Measurements from ENCODE around the gene ZPBP. TPM values are rescaled to one million over a fixed set of nuclear protein-coding genes. Genes with fewer than 3 reads are reported as not detected.
"Not testable (repeated sequence)": the region's sequence is repeated elsewhere in the genome, so short reads cannot be mapped to it uniquely, and the experiment has no call there.

Gene ZPBP
- total RNA-seq, 1 experiment from 2014 or later: not detected

GRCh38 chr7:50068026-50068425 is 25.0 kb downstream of the ZPBP start:
- in situ Hi-C loops (cut with HindIII; ENCODE audit: low pct_unique_long_range_greater_than_20kb, low sequenced_read_pairs): no loop called here
- peak; percentile 63 for DNase-seq (ENCODE audit: low read depth, low spot score)

- no peak for DNase-seq (ENCODE audit: low read depth, low spot score)
- in situ Hi-C loops (cut with HindIII; ENCODE audit: low pct_unique_long_range_greater_than_20kb, low sequenced_read_pairs): no loop called here
Observed at GRCh38 chr7:50062951-50063350, 30.1 kb downstream of the ZPBP start.

- in situ Hi-C loops (cut with HindIII; ENCODE audit: low pct_unique_long_range_greater_than_20kb, low sequenced_read_pairs): no loop called here
- no peak for DNase-seq (ENCODE audit: low read depth, low spot score)
Observed at GRCh38 chr7:50056131-50056530, 36.9 kb downstream of the ZPBP start.

GRCh38 chr7:50047716-50048115 is 45.3 kb downstream of the ZPBP start:
- in situ Hi-C loops (cut with HindIII; ENCODE audit: low pct_unique_long_range_greater_than_20kb, low sequenced_read_pairs): no loop called here
- DNase-seq (ENCODE audit: low read depth, low spot score): peak; percentile 61

GRCh38 chr7:50041165-50041564 is 51.9 kb downstream of the ZPBP start:
- in situ Hi-C loops (cut with HindIII; ENCODE audit: low pct_unique_long_range_greater_than_20kb, low sequenced_read_pairs); DNase-seq (ENCODE audit: low read depth, low spot score): not testable (repeated sequence)

DNA sequence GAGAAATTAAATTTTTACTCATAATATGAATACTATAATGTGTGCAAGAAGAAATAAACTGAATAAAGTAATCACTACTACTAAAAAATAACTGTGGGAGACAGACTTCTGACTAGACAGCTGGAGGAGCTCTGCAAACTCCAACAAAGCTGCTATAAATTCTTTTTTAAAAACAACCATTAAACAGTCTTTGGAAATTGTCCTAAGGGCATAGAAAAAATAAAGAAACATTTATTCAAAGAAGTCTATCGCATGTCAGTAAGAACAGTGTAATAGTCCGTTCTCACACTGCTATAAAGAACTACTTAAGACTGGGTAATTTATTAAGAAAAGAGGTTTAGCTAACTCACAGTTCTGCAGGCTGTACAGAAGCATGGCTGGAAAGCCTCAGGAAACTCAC is 56.0 kb downstream of the ZPBP start:
- in situ Hi-C loops (cut with HindIII; ENCODE audit: low pct_unique_long_range_greater_than_20kb, low sequenced_read_pairs): no loop called here
- DNase-seq (ENCODE audit: low read depth, low spot score): peak; percentile 53

- no peak for DNase-seq (ENCODE audit: low read depth, low spot score)
- in situ Hi-C loops (cut with HindIII; ENCODE audit: low pct_unique_long_range_greater_than_20kb, low sequenced_read_pairs): no loop called here
Observed at GRCh38 chr7:50022991-50023390, 70.1 kb downstream of the ZPBP start.

- in situ Hi-C loops (cut with HindIII; ENCODE audit: low pct_unique_long_range_greater_than_20kb, low sequenced_read_pairs): no loop called here
- DNase-seq (ENCODE audit: low read depth, low spot score): no peak
Observed at GRCh38 chr7:50022451-50022850, 70.6 kb downstream of the ZPBP start.

GRCh38 chr7:49995681-49996080 is 97.4 kb downstream of the ZPBP start:
- in situ Hi-C loops (cut with HindIII; ENCODE audit: low pct_unique_long_range_greater_than_20kb, low sequenced_read_pairs): no loop called here
- no peak for DNase-seq (ENCODE audit: low read depth, low spot score)

- DNase-seq (ENCODE audit: low read depth, low spot score): no peak
- in situ Hi-C loops (cut with HindIII; ENCODE audit: low pct_unique_long_range_greater_than_20kb, low sequenced_read_pairs): no loop called here
Observed at GRCh38 chr7:49986191-49986590, 106.9 kb downstream of the ZPBP start.

GRCh38 chr7:49980465-49980864 is 112.6 kb downstream of the ZPBP start:
- in situ Hi-C loops (cut with HindIII; ENCODE audit: low pct_unique_long_range_greater_than_20kb, low sequenced_read_pairs): no loop called here
- DNase-seq (ENCODE audit: low read depth, low spot score): no peak

DNA sequence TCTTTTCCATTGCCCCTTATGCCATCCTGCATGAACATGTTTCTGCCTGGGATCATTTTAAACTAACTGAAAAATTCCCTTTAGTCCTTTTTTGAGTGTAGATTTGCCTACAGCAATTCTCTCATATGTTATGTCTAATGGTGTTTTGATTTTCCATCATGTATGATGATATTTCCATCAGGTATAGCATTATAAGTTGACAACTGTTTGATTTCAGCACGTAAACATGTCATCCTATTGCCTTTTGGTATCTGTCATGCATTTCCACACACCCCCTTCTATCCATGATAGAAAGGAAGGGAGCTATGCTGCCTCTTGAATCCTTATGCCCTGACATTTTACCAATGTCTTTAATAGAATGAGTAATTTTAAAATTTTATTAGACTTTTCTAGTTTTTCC is 116.8 kb downstream of the ZPBP start:
- DNase-seq (ENCODE audit: low read depth, low spot score): no peak
- in situ Hi-C loops (cut with HindIII; ENCODE audit: low pct_unique_long_range_greater_than_20kb, low sequenced_read_pairs): no loop called here

GRCh38 chr7:49974035-49974434 is 119.0 kb downstream of the ZPBP start:
- DNase-seq (ENCODE audit: low read depth, low spot score): no peak
- in situ Hi-C loops (cut with HindIII; ENCODE audit: low pct_unique_long_range_greater_than_20kb, low sequenced_read_pairs): no loop called here

GRCh38 chr7:49937608-49938007 is 155.4 kb downstream of the ZPBP start:
- in situ Hi-C loops (cut with HindIII; ENCODE audit: low pct_unique_long_range_greater_than_20kb, low sequenced_read_pairs): no loop called here
- DNase-seq (ENCODE audit: low read depth, low spot score): no peak

GRCh38 chr7:49931627-49932026 is 161.4 kb downstream of the ZPBP start:
- in situ Hi-C loops (cut with HindIII; ENCODE audit: low pct_unique_long_range_greater_than_20kb, low sequenced_read_pairs): no loop called here

DNA sequence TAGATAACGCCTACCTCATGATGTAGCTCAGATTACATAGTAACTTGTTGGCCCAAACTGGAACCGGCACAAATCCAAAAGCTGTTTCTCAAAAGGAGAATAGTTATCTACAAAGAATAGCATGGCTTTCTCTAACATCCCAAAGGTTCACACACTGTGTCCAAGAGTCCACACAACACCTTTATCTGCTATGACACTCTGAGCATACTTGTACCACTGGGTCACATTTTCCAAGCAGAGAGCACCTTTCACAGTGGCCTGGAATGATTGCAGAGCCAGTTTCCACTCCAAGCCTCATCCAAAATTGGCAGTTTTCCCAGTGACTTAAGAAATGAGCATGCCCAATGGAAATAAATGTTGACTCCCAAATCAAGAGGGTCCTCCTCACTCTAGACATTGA is 164.3 kb downstream of the ZPBP start:
- in situ Hi-C loops (cut with HindIII; ENCODE audit: low pct_unique_long_range_greater_than_20kb, low sequenced_read_pairs): no loop called here
- no peak for DNase-seq (ENCODE audit: low read depth, low spot score)

More at GRCh38 chr7:49931627-49932026, 161.4 kb downstream of the ZPBP start:
- DNase-seq (ENCODE audit: low read depth, low spot score): no peak

DNA sequence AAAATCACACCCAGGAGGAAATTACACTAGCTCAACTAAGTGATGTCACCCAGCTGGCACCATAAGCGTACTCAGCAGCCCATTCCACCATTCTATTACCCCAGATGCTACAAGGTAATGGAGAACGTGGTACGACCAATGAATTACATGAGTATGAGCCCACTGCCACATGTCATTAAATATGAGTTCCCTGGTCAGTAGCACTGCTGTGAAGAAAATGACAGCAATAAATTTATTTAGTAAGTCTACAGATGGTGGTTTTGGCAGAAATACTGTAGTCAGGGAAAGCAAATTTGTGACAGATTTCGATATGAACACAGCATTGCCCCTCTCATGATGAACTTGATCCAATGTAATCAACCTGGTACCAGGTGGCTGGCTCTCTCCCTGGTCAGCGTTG is 165.4 kb downstream of the ZPBP start:
- in situ Hi-C loops (cut with HindIII; ENCODE audit: low pct_unique_long_range_greater_than_20kb, low sequenced_read_pairs): no loop called here
- DNase-seq (ENCODE audit: low read depth, low spot score): no peak

DNA sequence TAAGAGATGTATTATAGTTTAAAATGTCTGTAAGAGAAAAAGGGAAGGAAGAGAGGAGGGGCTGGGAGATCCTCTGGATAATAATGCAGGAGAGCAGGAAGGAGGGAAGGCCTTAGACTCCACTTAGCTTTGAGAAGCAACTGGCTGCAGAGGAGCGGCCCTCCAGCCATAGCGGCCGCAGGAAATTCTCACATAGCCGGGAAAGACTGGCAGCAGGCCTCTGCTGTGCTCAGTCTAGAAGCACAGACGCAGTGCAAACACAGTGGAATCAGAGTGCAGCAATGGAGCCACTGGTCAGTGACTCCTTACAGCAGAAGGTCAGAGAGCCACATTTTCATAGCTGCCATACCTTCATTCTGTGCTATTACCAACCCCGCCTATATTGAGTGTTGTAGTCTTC is 166.3 kb downstream of the ZPBP start:
- in situ Hi-C loops (cut with HindIII; ENCODE audit: low pct_unique_long_range_greater_than_20kb, low sequenced_read_pairs): no loop called here
- no peak for DNase-seq (ENCODE audit: low read depth, low spot score)

DNA sequence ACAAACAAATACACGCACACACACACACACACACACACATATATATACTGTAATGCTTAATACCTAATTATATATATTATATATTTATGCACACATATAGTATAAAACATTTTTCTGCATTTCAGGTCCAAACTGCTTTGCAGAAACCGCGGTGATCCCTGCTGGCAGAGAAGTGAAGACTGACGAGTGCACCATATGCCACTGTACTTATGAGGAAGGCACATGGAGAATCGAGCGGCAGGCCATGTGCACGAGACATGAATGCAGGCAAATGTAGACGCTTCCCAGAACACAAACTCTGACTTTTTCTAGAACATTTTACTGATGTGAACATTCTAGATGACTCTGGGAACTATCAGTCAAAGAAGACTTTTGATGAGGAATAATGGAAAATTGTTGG is 181.1 kb downstream of the ZPBP start:
- in situ Hi-C loops (cut with HindIII; ENCODE audit: low pct_unique_long_range_greater_than_20kb, low sequenced_read_pairs): no loop called here
- DNase-seq (ENCODE audit: low read depth, low spot score): no peak

- in situ Hi-C loops (cut with HindIII; ENCODE audit: low pct_unique_long_range_greater_than_20kb, low sequenced_read_pairs): no loop called here
- no peak for DNase-seq (ENCODE audit: low read depth, low spot score)
Observed at GRCh38 chr7:49894543-49894942, 198.5 kb downstream of the ZPBP start.
